H7 (cell line): ENCODE measurements around the gene ZNF775. TPM values are rescaled to one million over a fixed set of nuclear protein-coding genes. Genes with fewer than 3 reads are reported as not detected.

Source experiments
- DNase-seq: peaks from one replicate; pipeline ENCODE4 v3.0.0; 2012
- H3K27me3 ChIP-seq: 2 replicates; pipeline ENCODE4 v1.6.0; 2011; ENCODE audit warnings: mild to moderate bottlenecking, low read length; ENCODE audit not compliant: control insufficient read depth, insufficient read depth
- H3K36me3 ChIP-seq: replicated peaks from 2 replicates; pipeline ENCODE4 v1.5.1; 2011; ENCODE audit warnings: low read length; ENCODE audit not compliant: control insufficient read depth, insufficient read depth
- H3K4me3 ChIP-seq: 2 replicates; pipeline ENCODE4 v1.5.1; 2011; ENCODE audit warnings: low read depth, mild to moderate bottlenecking, control low read depth, low read length, moderate library complexity; ENCODE audit not compliant: insufficient read depth
- total RNA-seq: library from RNA; depleted of rRNA; stranded (reverse); fragments of >200 nt; shearing (Covaris generic); gene quantifications from 2 replicates; pipeline ENCODE4 v1.2.3, GENCODE V29; 2014

Gene ZNF775
- total RNA-seq, 1 experiment from 2014 or later: 44.2 TPM

DNA sequence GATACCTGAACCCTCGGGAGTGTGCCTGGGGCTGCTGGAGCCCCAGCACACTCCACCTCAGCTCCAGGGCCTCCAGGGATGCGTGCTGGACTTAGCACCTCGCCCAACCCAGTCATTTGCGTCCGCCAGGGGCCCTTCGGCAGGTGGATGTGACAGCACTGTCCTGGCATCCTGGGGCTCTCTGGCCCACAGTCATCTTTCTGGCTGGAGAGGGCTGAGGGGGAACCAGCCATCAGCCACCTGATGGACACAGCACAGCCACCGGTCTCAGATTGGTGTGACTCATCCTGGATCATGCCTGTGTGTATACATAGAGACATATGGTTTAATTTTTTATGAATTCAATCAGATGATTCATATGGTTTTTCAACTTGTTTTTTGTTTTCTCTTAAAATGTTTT is 11.1 kb downstream of the ZNF775 start:
- no peak overlapping the region for H3K4me3 ChIP-seq
- H3K36me3 ChIP-seq: peaks cover 8% of the 10 kb centered on the region
- no peaks in the 10 kb centered on the region for H3K27me3 ChIP-seq
- no peak for DNase-seq

DNA sequence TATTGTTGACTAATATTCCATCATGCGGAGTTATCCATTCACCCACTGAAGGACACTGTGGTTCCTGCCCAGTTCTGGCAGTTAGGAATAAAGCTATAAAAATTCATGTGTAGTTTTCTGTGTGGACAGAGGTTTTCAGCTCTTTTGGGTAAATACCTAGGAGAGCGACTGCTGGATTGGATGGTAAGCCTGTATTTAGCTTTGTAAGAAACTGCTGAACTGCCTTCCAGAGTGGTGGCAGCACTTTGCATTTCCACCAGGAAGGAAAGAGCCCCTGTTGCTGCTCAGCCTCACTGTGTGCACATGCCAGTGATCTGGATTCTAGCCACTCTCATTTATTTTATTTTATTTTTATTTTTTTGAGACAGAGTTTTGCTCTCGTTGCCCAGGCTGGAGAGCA is 14.2 kb downstream of the ZNF775 start:
- no peak overlapping the region for H3K4me3 ChIP-seq
- no peaks in the 10 kb centered on the region for H3K27me3 ChIP-seq
- no peak for DNase-seq
- peaks cover 5% of the 10 kb centered on the region for H3K36me3 ChIP-seq

DNA sequence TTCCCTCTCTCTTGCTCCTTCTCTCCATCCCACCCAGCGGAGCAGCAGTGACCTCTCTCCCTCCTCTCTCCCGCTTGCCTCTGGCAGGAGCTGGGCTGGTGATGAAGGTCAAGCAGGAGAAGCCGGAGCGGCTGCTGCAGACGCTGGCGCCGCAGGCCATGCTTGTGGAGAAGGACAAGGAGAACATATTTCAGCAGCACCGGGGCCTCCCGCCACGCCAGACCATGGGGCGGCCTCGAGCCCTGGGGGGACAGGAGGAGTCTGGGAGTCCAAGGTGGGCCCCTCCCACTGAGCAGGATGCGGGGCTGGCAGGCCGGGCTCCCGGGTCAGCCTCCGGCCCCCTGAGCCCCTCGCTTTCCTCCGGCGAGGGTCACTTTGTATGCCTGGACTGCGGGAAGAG is 17.3 kb downstream of the ZNF775 start:
- Histone ChIP-seq H3K27me3 (no peaks in the 10 kb centered on the region), H3K4me3 (no peak overlapping the region), H3K36me3 (no peaks in the 10 kb centered on the region; the same call in 1 of the 2 replicates)
- DNase-seq: no peak

DNA sequence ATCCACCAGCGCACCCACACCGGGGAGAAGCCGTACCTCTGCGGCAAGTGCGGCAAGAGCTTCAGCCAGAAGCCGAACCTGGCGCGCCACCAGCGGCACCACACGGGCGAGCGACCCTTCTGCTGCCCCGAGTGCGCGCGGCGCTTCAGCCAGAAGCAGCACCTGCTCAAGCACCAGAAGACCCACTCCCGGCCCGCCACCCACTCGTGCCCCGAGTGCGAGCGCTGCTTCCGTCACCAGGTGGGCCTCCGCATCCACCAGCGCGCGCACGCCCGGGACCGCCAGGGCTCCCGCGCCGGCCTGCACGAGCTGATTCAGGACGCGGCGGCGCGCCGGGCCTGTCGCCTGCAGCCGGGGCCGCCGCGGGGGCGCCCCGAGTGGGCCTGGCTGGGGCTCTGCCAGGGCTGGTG is 17.7 kb downstream of the ZNF775 start:
- H3K36me3 ChIP-seq: no peaks in the 10 kb centered on the region; the same call in 1 of the 2 replicates
- H3K4me3 ChIP-seq: no peak overlapping the region
- no peak for DNase-seq
- no peaks in the 10 kb centered on the region for H3K27me3 ChIP-seq

DNA sequence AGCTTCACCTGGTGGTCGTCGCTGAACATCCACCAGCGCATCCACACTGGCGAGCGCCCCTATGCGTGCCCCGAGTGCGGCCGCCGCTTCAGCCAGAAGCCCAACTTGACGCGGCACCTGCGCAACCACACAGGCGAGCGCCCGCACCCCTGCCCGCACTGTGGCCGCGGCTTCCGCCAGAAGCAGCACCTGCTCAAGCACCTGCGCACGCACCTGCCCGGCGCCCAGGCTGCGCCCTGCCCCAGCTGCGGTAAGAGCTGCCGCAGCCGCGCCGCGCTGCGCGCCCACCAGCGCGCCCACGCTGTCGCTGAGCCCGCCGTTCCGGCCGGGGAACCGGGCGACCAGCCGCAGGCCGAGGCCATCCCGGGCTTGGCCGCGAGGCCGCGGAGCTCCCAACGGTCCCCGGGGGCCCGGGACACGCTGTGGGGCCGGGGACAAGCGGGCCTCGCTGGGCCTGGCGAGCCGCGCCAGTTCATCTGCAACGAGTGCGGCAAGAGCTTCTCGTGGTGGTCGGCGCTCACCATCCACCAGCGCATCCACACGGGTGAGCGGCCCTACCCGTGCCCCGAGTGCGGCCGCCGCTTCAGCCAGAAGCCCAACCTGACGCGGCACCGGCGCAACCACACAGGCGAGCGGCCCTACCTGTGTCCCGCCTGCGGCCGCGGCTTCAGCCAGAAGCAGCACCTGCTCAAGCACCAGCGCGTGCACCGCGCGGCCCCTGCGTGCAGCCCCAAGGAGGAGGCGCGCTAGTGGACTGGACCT is 18.4 kb downstream of the ZNF775 start:
- no peaks in the 10 kb centered on the region for H3K27me3 ChIP-seq
- H3K36me3 ChIP-seq: no peaks in the 10 kb centered on the region; the same call in 1 of the 2 replicates
- H3K4me3 ChIP-seq: no peak overlapping the region
- no peak for DNase-seq

DNA sequence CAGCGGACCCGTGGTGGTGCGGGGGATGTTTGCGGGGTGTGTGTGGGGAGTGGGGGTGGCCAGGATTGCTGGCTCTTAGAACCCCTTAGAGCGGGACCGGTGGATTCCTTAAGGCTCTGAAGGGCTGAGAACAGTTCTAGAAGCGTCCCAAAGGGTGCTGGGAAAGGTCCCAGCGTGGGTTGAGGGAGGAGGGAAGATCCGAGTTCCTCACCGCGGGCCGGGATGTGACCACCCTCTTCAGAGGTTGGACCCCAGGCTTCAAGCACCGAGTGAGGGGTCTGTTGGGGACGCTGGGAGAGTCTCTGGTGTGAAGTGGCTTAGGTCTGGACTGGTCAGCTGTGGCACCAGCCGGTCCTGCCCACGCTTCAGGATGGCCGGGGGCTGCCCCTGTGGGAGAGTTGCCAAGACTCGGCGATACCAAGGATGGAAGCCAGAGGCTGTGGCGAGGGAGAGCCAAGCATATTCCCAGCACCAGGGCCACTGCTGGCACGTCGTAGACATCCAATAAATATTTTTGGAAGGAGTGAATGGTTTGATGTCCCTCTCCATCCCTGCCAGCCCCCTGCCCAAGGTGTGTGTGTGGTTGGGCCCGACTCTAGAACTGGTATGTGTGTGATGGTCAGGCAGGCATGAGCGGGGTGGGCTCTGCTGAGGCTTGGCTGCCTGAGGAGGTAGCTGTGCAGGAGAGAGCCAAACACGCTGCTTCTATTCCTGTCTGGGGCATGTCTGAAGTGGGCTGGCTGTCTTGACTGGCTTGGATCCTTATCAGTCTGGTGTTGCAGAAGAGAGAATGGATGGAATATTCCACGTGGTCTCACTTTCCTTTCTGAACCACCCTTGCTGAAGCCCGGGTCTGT is 19.2 kb downstream of the ZNF775 start:
- Histone ChIP-seq H3K36me3 (no peaks in the 10 kb centered on the region; the same call in 1 of the 2 replicates), H3K4me3 (no peak overlapping the region), H3K27me3 (no peaks in the 10 kb centered on the region)
- no peak for DNase-seq

DNA sequence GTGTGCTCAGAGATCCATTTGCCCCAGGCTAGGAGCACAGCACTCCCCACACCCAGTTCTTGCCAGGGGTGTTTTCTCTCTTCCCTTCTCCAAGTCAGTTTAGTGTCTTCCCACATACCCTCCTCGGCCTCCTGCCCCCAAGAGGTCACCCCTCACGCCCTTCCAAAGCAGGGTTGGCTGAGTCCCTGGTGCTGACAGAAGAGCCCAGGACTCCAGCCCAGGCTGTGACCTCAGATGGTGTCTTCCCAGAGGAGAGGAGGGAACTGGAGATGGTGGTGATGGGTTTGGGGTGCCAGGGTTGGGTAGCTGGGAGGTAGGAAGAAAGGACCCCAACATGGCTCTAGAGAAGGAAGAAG is 19.8 kb downstream of the ZNF775 start:
- Histone ChIP-seq H3K4me3 (no peak overlapping the region), H3K27me3 (no peaks in the 10 kb centered on the region), H3K36me3 (no peaks in the 10 kb centered on the region; the same call in 1 of the 2 replicates)
- no peak for DNase-seq

DNA sequence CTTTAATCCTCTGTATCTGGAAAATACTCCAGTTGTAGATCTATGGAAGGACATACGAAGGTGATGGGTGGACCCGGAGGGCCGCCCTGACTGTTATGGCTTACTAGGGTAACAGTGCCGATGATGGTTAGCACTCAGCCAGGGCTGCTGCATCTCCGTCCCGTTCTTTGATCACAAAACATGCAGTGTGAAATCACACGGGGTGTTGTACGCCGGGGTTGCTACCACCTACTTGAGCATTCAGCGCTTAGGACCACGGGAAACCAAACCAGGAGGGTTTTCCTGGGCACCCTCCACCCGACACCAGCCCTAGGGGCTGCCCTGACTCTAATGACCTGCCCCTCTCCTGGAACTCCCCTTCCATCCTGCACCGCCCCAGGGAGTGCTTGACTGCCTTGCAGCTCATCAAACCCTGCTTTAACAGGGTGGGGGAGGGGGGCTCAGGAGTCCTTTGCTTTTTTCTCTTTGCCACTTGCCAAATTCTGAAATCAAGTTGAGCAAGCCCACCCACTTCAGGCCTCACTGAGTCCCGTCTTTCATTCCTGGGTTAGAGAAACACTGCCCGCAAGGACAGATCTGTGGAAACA is 20.4 kb downstream of the ZNF775 start:
- DNase-seq: no peak
- no peaks in the 10 kb centered on the region for H3K27me3 ChIP-seq
- H3K4me3 ChIP-seq: no peak overlapping the region
- H3K36me3 ChIP-seq: no peaks in the 10 kb centered on the region; the same call in 1 of the 2 replicates

DNA sequence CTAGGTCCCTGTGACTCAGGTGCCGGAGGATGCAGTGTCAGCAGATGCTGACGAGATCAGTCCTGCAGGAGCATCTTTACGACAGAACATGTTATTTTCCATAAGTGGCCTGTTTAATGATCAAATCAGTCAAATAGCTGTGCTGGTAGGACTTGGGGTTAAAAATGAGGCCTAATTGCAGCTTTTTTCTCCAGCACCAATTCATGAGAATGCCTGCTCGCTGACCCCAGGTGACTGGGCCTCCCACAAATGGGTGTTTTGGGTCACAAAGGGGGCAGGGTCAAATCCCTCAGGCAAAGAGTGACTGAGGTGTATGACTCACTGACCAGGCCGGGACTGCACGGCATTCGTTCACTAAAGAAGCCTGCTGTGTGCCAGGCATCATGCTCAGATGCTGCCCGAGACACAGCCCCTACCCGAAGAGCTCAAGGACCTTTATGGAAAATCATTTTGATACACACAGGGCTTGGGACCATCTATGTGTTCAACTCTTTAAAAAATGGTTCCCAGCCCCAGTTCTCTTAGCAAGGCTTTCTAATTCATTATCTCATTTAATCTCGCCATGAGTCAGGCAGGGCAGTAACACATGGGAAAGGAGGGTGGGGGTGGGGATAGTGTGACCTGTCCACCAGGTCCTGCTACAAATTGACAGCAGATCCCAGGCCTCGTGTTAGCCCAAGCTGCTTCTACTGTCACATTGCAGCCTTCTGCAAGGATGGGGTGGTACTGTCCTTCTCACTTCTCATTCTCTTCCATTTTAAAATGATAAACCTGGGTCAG is 21.1 kb downstream of the ZNF775 start:
- Histone ChIP-seq H3K27me3 (no peaks in the 10 kb centered on the region), H3K4me3 (no peak overlapping the region), H3K36me3 (no peaks in the 10 kb centered on the region; the same call in 1 of the 2 replicates)
- DNase-seq: no peak

DNA sequence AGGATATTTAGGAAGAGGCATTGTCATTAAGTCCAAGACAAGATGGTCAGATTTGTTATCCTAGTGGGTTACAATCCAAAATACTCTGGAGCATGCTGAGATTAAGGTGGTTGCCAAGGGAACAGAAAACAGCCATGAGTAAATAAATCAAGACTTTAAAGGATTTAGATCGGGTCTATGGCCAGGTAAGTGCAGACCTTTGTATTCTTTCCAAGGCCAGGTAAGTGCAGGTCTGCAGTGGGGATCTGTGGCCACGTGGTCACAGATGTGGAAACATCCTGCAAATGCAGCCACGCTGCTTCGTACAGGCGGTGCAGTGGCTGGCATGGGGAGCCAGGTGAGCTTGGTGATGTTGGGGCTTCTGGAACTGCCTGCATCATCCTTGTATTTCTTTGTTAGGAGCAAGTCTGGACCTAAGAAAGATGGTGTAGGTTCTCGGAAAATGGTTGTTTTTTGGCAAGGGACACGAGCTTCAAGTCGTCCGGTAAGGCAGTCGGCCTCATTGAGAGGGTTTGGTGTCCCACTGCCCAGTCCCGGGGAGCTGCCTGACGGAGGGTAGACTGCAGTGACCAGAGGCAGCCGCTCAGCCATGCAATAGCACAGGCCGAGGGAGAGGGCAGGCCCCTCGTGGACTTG is 21.8 kb downstream of the ZNF775 start:
- no peaks in the 10 kb centered on the region for H3K27me3 ChIP-seq
- H3K36me3 ChIP-seq: no peaks in the 10 kb centered on the region; the same call in 1 of the 2 replicates
- peak; percentile 41 for DNase-seq
- H3K4me3 ChIP-seq: no peak overlapping the region

DNA sequence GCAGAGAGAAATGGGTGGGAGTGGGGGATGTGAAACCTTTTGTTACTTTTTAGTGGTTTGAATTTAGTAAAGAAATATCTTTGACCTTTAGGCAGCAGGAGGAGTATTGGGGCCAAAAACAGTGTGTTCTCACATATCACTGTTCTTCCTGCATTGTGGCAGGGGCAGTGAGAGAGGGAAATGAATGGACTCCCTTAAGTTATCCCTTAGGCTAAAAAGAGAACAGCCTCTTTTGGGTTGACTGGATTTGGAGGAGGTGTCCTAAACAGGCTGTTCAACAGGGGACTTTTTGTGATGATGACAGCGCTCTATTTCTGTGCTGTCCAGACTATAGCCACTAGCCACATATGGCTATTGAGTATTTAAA is 22.3 kb downstream of the ZNF775 start:
- DNase-seq: peak; percentile 36
- Histone ChIP-seq H3K36me3 (no peaks in the 10 kb centered on the region; the same call in 1 of the 2 replicates), H3K4me3 (no peak overlapping the region), H3K27me3 (no peaks in the 10 kb centered on the region)

DNA sequence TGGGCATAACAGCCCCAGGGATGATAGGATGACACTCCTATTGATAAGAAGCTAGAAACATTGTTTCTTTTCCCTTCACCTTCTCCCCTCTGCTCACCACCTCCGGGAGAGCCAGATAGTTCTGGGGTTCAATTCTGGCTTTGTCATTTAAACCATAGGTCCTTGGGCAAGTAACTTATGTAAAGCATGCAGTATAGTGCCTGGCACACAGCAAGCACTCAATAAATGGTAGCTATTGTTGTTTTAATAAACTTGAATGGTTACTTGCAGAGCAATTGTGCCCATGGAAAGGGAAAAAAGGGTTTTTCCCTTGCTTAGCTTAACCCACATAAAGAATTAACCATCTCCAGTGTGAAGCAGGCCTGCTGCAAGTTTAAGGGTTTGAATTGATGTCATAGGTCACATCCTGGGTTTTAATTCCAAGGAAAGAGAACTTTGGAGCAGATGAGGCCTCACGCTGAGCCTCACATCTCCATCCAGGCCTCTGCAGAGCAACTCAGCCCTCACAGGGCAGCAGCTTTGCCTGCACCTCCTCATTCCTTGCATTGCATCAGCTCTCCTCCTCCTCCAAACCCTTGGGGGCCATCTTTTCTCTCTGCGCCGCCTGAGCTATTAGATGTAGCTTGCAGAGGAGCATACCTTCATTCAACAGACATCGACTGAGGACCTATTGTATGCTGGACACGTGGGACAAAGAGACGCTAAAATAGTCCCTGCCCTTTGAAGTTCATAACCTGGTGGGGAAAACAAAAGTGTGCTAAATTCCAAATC is 22.9 kb downstream of the ZNF775 start:
- Histone ChIP-seq H3K27me3 (no peaks in the 10 kb centered on the region), H3K4me3 (no peak overlapping the region), H3K36me3 (no peaks in the 10 kb centered on the region; the same call in 1 of the 2 replicates)
- peak; percentile 83 for DNase-seq

DNA sequence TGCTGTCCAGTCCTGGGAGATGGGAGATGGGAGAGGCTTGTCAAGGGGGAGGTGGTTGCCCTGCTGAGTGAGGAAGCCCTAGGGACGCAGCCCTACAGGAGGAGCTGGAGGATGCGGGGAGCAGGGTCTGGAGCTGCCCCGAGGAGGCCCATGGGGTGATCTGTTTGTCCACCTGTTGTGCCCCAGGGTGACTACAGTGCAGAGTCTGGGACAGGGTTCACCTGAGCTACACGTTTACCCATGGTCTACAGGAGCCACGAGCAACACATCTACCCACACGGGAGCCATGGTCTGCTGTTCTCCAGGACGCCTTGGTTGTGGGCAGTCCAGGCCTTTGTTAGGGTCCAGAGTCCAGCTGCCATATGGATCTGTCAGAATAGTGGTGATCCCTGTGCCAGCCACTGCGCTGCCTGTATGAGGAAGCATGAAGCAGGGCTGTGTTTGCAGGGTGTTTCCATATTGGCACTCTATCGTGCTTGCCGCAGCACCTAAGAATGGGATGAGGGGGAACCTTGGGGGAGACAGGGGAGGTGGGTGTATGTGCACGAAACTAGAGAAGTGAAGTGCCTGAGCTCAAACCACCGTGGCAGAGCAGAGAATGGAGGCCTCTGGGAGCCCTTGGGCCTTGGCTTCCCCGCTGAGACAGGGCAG is 23.7 kb downstream of the ZNF775 start:
- Histone ChIP-seq H3K27me3 (no peaks in the 10 kb centered on the region), H3K36me3 (no peaks in the 10 kb centered on the region; the same call in 1 of the 2 replicates), H3K4me3 (no peak overlapping the region)
- DNase-seq: no peak
